ENCODE data around the gene PLEKHA6. TPM values are rescaled to one million over a fixed set of nuclear protein-coding genes. Genes with fewer than 3 reads are reported as not detected.

The PLEKHA6 gene
- total RNA-seq, 2 experiments from 2014 or later = 0.53 to 0.82 TPM

DNA sequence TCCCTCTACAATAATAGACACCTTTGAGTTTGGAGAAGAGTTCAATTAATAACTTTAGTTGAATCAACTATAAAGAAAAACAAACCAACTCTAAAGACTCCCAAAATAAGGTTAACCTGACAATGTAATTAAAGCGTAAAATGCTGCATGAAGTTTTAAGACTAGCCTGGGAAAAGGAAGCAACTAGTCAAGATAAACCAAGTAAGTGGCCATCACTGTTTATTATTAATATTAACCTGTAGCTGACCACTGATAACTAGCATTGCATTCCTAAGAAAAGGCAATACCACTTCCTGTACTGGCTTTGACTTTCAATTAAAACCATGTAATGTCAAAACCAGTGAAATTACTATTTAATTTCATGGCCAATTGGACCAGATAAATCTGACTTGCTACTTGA is 48.9 kb upstream of the PLEKHA6 start:
- ChIA-PET POLR2A (interaction anchor here (1.1 to 2.6 kb wide), 3 partner anchors 10 to 109 kb away, joined by 3 to 10 read pairs (median 6); no protein-coding TSS in a partner anchor), CTCF (interaction anchor here (1.5 to 5.8 kb wide), 2 partner anchors 11 to 23 kb away, joined by 7 to 55 read pairs; no protein-coding TSS in a partner anchor)
- DNase-seq (no peak), ATAC-seq (ENCODE audit: poor library complexity) (no peak)
- Histone ChIP-seq H3K27me3 (ENCODE audit: control insufficient read depth in 1 of 2, insufficient read depth in 2 of 2, low read length in 2 of 2) (no peaks in the 10 kb centered on the region), H3K27ac (ENCODE audit: low read depth in 1 of 2, low read length in 2 of 2) (peak overlapping the region; percentile 9 to 50), H3K9me3 (ENCODE audit: control insufficient read depth in 1 of 2, insufficient read depth in 1 of 2, low read length in 2 of 2) (no peaks in the 10 kb centered on the region), H3K36me3 (ENCODE audit: insufficient read depth, low read length) (peaks cover 44% of the 10 kb centered on the region), H3K4me1 (ENCODE audit: insufficient read depth, low read length) (peaks cover 23% of the 10 kb centered on the region), H3K4me3 (ENCODE audit: low read length) (peak overlapping the region; percentile 98)
- TF ChIP-seq, protein P1, sequence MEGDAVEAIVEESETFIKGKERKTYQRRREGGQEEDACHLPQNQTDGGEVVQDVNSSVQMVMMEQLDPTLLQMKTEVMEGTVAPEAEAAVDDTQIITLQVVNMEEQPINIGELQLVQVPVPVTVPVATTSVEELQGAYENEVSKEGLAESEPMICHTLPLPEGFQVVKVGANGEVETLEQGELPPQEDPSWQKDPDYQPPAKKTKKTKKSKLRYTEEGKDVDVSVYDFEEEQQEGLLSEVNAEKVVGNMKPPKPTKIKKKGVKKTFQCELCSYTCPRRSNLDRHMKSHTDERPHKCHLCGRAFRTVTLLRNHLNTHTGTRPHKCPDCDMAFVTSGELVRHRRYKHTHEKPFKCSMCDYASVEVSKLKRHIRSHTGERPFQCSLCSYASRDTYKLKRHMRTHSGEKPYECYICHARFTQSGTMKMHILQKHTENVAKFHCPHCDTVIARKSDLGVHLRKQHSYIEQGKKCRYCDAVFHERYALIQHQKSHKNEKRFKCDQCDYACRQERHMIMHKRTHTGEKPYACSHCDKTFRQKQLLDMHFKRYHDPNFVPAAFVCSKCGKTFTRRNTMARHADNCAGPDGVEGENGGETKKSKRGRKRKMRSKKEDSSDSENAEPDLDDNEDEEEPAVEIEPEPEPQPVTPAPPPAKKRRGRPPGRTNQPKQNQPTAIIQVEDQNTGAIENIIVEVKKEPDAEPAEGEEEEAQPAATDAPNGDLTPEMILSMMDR (IDR thresholded peaks at IDR 0.05) = no peak
- Mint-ChIP-seq H3K27ac (peak overlapping the region; percentile 100), H3K4me3 (peak overlapping the region; percentile 100), H3K9me3 (no peaks in the 10 kb centered on the region), H3K27me3 (no peaks in the 10 kb centered on the region), H3K36me3 (ENCODE audit: low read depth) (peaks cover 86% of the 10 kb centered on the region), H3K4me1 (ENCODE audit: low read depth) (peaks cover 50% of the 10 kb centered on the region)
- intact Hi-C loops (cut with DNase I, micrococcal nuclease) = loop anchor here in 1 of 2 experiments (10.0 kb wide), 1 partner anchor 554 kb away; no protein-coding TSS in a partner anchor

DNA sequence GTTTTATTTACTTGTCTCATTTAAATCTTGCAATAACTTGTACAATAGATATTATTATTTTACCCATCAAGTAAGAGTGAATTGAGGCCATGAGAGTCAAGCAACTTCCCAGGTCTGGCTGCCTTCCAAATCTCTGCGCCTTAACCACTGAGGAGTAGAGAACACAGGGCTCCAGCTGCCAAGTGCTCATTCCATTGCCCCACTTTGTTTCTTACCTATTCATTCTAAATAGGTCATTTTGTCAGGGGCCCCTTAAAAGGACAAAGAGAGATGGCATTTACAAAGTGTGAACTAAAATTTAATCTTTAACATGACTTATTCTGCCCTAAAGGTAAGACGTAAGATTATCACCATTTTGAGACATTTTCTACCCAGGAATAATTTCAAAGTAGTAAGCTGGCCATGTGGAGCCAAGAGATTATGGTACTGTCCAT is 48.4 kb upstream of the PLEKHA6 start:
- intact Hi-C loops (cut with DNase I, micrococcal nuclease) = loop anchor here in 1 of 2 experiments (10.0 kb wide), 1 partner anchor 553 kb away; no protein-coding TSS in a partner anchor
- Histone ChIP-seq H3K4me3 (ENCODE audit: low read length) (peak overlapping the region; percentile 98), H3K27me3 (ENCODE audit: control insufficient read depth in 1 of 2, insufficient read depth in 2 of 2, low read length in 2 of 2) (no peaks in the 10 kb centered on the region), H3K4me1 (ENCODE audit: insufficient read depth, low read length) (peaks cover 23% of the 10 kb centered on the region), H3K9me3 (ENCODE audit: control insufficient read depth in 1 of 2, insufficient read depth in 1 of 2, low read length in 2 of 2) (no peaks in the 10 kb centered on the region), H3K36me3 (ENCODE audit: insufficient read depth, low read length) (peaks cover 49% of the 10 kb centered on the region), H3K27ac (ENCODE audit: low read depth in 1 of 2, low read length in 2 of 2) (peak overlapping the region; percentile 9 to 25)
- TF ChIP-seq, protein P1 (IDR thresholded peaks at IDR 0.05) = no peak
- H3K27ac Mint-ChIP-seq = peak overlapping the region; percentile 100
- peaks cover 51% of the 10 kb centered on the region for H3K4me1 Mint-ChIP-seq (ENCODE audit: low read depth)
- POLR2A ChIA-PET = interaction anchor here (1.1 to 1.8 kb wide), 6 partner anchors 9 to 110 kb away, joined by 3 to 10 read pairs (median 4); no protein-coding TSS in a partner anchor
- DNase-seq = peak in 11 of 14 experiments; percentile 12 to 65 (median 27)
- CTCF ChIA-PET = interaction anchor here (1.2 to 5.8 kb wide), 3 partner anchors 10 to 95 kb away, joined by 5 to 55 read pairs (median 7); no protein-coding TSS in a partner anchor
- no peaks in the 10 kb centered on the region for H3K27me3 Mint-ChIP-seq
- H3K4me3 Mint-ChIP-seq = peak overlapping the region; percentile 100
- ATAC-seq (ENCODE audit: poor library complexity) = no peak
- no peaks in the 10 kb centered on the region for H3K9me3 Mint-ChIP-seq
- peaks cover 89% of the 10 kb centered on the region for H3K36me3 Mint-ChIP-seq (ENCODE audit: low read depth)

DNA sequence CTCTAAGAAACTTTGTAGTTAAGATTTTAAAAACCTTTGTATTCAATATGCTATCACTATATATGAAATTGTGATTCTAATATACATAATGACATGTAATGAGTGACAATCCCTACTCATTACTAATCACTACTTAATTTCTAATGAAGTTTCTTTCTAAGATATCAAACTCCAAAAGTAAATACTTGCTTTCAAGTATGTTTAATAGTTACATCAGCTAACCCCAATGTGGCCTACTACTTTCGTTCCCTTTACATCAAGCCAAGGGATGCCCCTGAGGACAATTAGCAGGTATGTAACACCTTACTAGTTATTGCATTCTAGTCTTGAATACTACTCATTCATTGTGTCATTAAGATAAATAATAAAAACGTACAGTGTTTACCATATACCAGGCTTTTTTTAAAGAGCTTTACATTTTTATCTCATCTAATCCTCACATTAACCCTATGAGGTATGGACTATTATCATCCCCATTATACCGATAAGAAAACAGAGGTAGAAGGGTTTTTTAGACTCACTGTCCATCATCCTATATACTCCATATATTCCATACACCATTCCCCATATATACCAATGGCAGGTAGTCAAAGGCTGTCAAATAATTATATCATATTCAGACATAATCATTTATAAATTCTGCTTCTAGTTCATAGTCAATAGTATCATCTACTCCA is 47.7 kb upstream of the PLEKHA6 start:
- ChIA-PET CTCF (interaction anchor here (1.2 to 5.8 kb wide), 4 partner anchors 9 to 96 kb away, joined by 4 to 55 read pairs (median 6); no protein-coding TSS in a partner anchor), POLR2A (interaction anchor here (1.1 to 1.8 kb wide), 6 partner anchors 9 to 110 kb away, joined by 3 to 10 read pairs (median 4); no protein-coding TSS in a partner anchor)
- Mint-ChIP-seq H3K4me1 (ENCODE audit: low read depth) (peaks cover 51% of the 10 kb centered on the region), H3K4me3 (peak overlapping the region; percentile 100), H3K27ac (peak overlapping the region; percentile 100), H3K36me3 (ENCODE audit: low read depth) (peaks cover 94% of the 10 kb centered on the region), H3K9me3 (no peaks in the 10 kb centered on the region), H3K27me3 (no peaks in the 10 kb centered on the region)
- Histone ChIP-seq H3K27ac (ENCODE audit: low read depth in 1 of 2, low read length in 2 of 2) (peak overlapping the region in 1 of 2 donors; percentile 25), H3K27me3 (ENCODE audit: control insufficient read depth in 1 of 2, insufficient read depth in 2 of 2, low read length in 2 of 2) (no peaks in the 10 kb centered on the region), H3K36me3 (ENCODE audit: insufficient read depth, low read length) (peaks cover 55% of the 10 kb centered on the region), H3K4me3 (ENCODE audit: low read length) (peak overlapping the region; percentile 98), H3K4me1 (ENCODE audit: insufficient read depth, low read length) (peaks cover 22% of the 10 kb centered on the region), H3K9me3 (ENCODE audit: control insufficient read depth in 1 of 2, insufficient read depth in 1 of 2, low read length in 2 of 2) (no peaks in the 10 kb centered on the region)
- intact Hi-C loops (cut with DNase I, micrococcal nuclease) = loop anchor here in 1 of 2 experiments (10.0 kb wide), 1 partner anchor 553 kb away; no protein-coding TSS in a partner anchor
- DNase-seq (peak in 1 of 14 experiments; percentile 23), ATAC-seq (ENCODE audit: poor library complexity) (no peak)
- TF ChIP-seq, protein P1 (IDR thresholded peaks at IDR 0.05) = no peak

Data from CD4-positive, alpha-beta T cell (primary cell).